Esophagus squamous epithelium (tissue), 5 donors: ENCODE data around the gene DNAH1. TPM values are rescaled to one million over a fixed set of nuclear protein-coding genes. Genes with fewer than 3 reads are reported as not detected.

Experiments used
- DNase-seq: peaks from one replicate; lab custom pipeline; 2025; lab: John Stamatoyannopoulos, UW
- H3K27ac ChIP-seq, 4 donors: fragments of 200-600 bp; sonication (generic); one replicate each; pipeline ENCODE4 v1.5.1; 2016 to 2019; ENCODE audit warnings: mild to moderate bottlenecking in 1 of 4
- H3K27me3 ChIP-seq, 4 donors: fragments of 200-600 bp; sonication (generic); 1 replicate in 3 of 4; 2 replicates in 1 of 4; pipeline versions ENCODE4 v1.5.1 to v1.6.0; 2017 to 2021; ENCODE audit warnings: antibody characterized with exemption in 1 of 4
- H3K36me3 ChIP-seq, 3 donors: fragments of 200-600 bp; sonication (generic); one replicate each; pipeline ENCODE4 v1.5.1; 2016 to 2019
- H3K4me1 ChIP-seq, 3 donors: fragments of 200-600 bp; sonication (generic); one replicate each; pipeline ENCODE4 v1.5.1; 2017 to 2019
- H3K4me3 ChIP-seq, 4 donors: fragments of 200-600 bp; sonication (generic); 1 replicate in 3 of 4; 2 replicates in 1 of 4; pipeline ENCODE4 v1.5.1; 2016 to 2019; ENCODE audit warnings: mild to moderate bottlenecking in 2 of 4, moderate library complexity in 1 of 4
- H3K9me3 ChIP-seq, 3 donors: fragments of 200-600 bp; sonication (generic); one replicate each; pipeline ENCODE4 v1.5.1; 2016 to 2019
- CTCF ChIP-seq, 6 experiments: fragments of 450-650 bp in 4 of 6; fragments of 200-600 bp in 2 of 6; sonication (generic) in 2 of 6; IDR thresholded peaks; one replicate each; pipeline ENCODE4 v1.5.1; 2016 to 2019; ENCODE audit warnings: antibody characterized with exemption in 6 of 6, mild to moderate bottlenecking in 4 of 6, moderate library complexity in 4 of 6
- POLR2A ChIP-seq, 4 donors: fragments of 450-650 bp; IDR thresholded peaks; one replicate each; pipeline ENCODE4 v1.6.1; 2017; ENCODE audit warnings: antibody characterized with exemption in 4 of 4, mild to moderate bottlenecking in 4 of 4, moderate library complexity in 3 of 4
- WGBS, 2 donors: methylation state at CpG; one replicate each; pipeline ENCODE4 v1.1.5; 2018; 5-methylcytosine and 5-hydroxymethylcytosine counted together
- intact Hi-C: fragments of 100-400 bp; cut with DNase I; formaldehyde crosslinking; loops from one replicate; pipeline ENCODE4 v1.15.0; 2022
- total RNA-seq, 4 donors: library from RNA; depleted of rRNA; stranded (reverse); fragments of >200 nt; gene quantifications; one replicate each; pipeline ENCODE4 v1.1.0, GENCODE V29; 2016
- donor health status: DM: yes; HTN: yes; CAD: no.

The DNAH1 gene
- total RNA-seq, 4 donors from 2014 or later: 1.3 to 5.9 (median 1.9) TPM

- intact Hi-C loops: no loop called here
- TF ChIP-seq POLR2A (IDR thresholded peaks at IDR 0.05): no peak
- no peak for TF ChIP-seq CTCF (IDR thresholded peaks at IDR 0.05)
- WGBS, 2 donors: 63 to 87% methylated on average over 4 to 5 of the region's 7 CpGs
- no peak overlapping the region for H3K4me3 ChIP-seq
- H3K36me3 ChIP-seq: peaks cover 0 to 80% (median 4%) of the 10 kb centered on the region in 3 donors
- H3K9me3 ChIP-seq: no peaks in the 10 kb centered on the region
- DNase-seq: no peak
- peaks cover 6 to 41% (median 13%) of the 10 kb centered on the region in 3 donors for H3K4me1 ChIP-seq
- no peaks in the 10 kb centered on the region for H3K27me3 ChIP-seq
- H3K27ac ChIP-seq: no peak overlapping the region
Measured at GRCh38 chr3:52350416-52350815, 34.3 kb downstream of the DNAH1 start.

GRCh38 chr3:52350981-52351761, 35.1 kb downstream of the DNAH1 start:
- Histone ChIP-seq H3K9me3 (no peaks in the 10 kb centered on the region), H3K27ac (no peak overlapping the region), H3K36me3 (peaks cover 0 to 88% (median 4%) of the 10 kb centered on the region in 3 donors), H3K27me3 (no peaks in the 10 kb centered on the region), H3K4me3 (no peak overlapping the region), H3K4me1 (peaks cover 5 to 34% (median 9%) of the 10 kb centered on the region in 3 donors)
- no peak for TF ChIP-seq CTCF (IDR thresholded peaks at IDR 0.05)
- no peak for TF ChIP-seq POLR2A (IDR thresholded peaks at IDR 0.05)
- WGBS, 2 donors: 86 to 90% methylated on average over 2 to 9 of the region's 11 CpGs
- DNase-seq: no peak
- intact Hi-C loops: no loop called here

GRCh38 chr3:52351762-52352368, 35.7 kb downstream of the DNAH1 start:
- Histone ChIP-seq H3K36me3 (peaks cover 0 to 94% (median 4%) of the 10 kb centered on the region in 3 donors), H3K4me3 (no peak overlapping the region), H3K9me3 (no peaks in the 10 kb centered on the region), H3K4me1 (peaks cover 0 to 27% (median 2%) of the 10 kb centered on the region in 3 donors), H3K27me3 (no peaks in the 10 kb centered on the region), H3K27ac (no peak overlapping the region)
- intact Hi-C loops: no loop called here
- 79 to 90% methylated on average over 10 to 12 of the region's 13 CpGs for WGBS, 2 donors
- no peak for DNase-seq
- TF ChIP-seq POLR2A (IDR thresholded peaks at IDR 0.05): no peak
- no peak for TF ChIP-seq CTCF (IDR thresholded peaks at IDR 0.05)

- no peak overlapping the region for H3K4me3 ChIP-seq
- H3K27ac ChIP-seq: no peak overlapping the region
- peaks cover 0 to 20% (median 0%) of the 10 kb centered on the region in 3 donors for H3K4me1 ChIP-seq
- TF ChIP-seq POLR2A (IDR thresholded peaks at IDR 0.05): no peak
- no peak for TF ChIP-seq CTCF (IDR thresholded peaks at IDR 0.05)
- DNase-seq: no peak
- H3K36me3 ChIP-seq: peaks cover 0 to 98% (median 4%) of the 10 kb centered on the region in 3 donors
- H3K9me3 ChIP-seq: no peaks in the 10 kb centered on the region
- intact Hi-C loops: no loop called here
- 86 to 97% methylated on average over 9 of the region's 9 CpGs for WGBS, 2 donors
- H3K27me3 ChIP-seq: no peaks in the 10 kb centered on the region
Measured at GRCh38 chr3:52352566-52352965, 36.4 kb downstream of the DNAH1 start.

- WGBS, 2 donors: 89 to 93% methylated on average over 9 to 14 of the region's 16 CpGs
- no peaks in the 10 kb centered on the region for H3K27me3 ChIP-seq
- DNase-seq: no peak
- intact Hi-C loops: no loop called here
- peaks cover 0 to 12% (median 0%) of the 10 kb centered on the region in 3 donors for H3K4me1 ChIP-seq
- TF ChIP-seq CTCF (IDR thresholded peaks at IDR 0.05) (no peak), POLR2A (IDR thresholded peaks at IDR 0.05) (no peak)
- no peaks in the 10 kb centered on the region for H3K9me3 ChIP-seq
- peaks cover 0 to 98% (median 4%) of the 10 kb centered on the region in 3 donors for H3K36me3 ChIP-seq
- H3K4me3 ChIP-seq: no peak overlapping the region
- H3K27ac ChIP-seq: no peak overlapping the region
Measured at GRCh38 chr3:52353291-52353855, 37.3 kb downstream of the DNAH1 start.
